Activated T-cell treated with anti-CD3 and anti-CD28 coated beads, Interleukin-2, amount 50 U/mL, for 24 hours (primary cell): ENCODE measurements around the gene MBP.

ENCODE experiments used
- DNase-seq: peaks from one replicate; pipeline ENCODE4 v3.0.0-alpha.2; 2020
- H3K27ac Mint-ChIP-seq: 2 replicates; pipeline ENCODE4 v1.8.0; 2020; ENCODE audit warnings: mild to moderate bottlenecking, mixed read lengths
- H3K27me3 Mint-ChIP-seq: 2 replicates; pipeline ENCODE4 v1.8.0; 2020; ENCODE audit warnings: mixed read lengths
- H3K36me3 Mint-ChIP-seq: 2 replicates; pipeline ENCODE4 v1.8.0; 2020; ENCODE audit warnings: low read depth, mixed read lengths
- H3K4me1 Mint-ChIP-seq: 2 replicates; pipeline ENCODE4 v1.8.0; 2020; ENCODE audit warnings: low read depth, mixed read lengths
- H3K4me3 Mint-ChIP-seq: 2 replicates; pipeline ENCODE4 v1.8.0; 2020; ENCODE audit warnings: mild to moderate bottlenecking, moderate library complexity, mixed read lengths
- H3K9me3 Mint-ChIP-seq: 2 replicates; pipeline ENCODE4 v1.8.0; 2020; ENCODE audit warnings: mixed read lengths

The MBP gene

GRCh38 chr18:77161383-77161782 lies 28.8 kb upstream of the MBP start:
- Mint-ChIP-seq H3K27ac (no peak overlapping the region), H3K4me3 (no peak overlapping the region), H3K9me3 (no peaks in the 10 kb centered on the region), H3K36me3 (no peaks in the 10 kb centered on the region), H3K27me3 (no peaks in the 10 kb centered on the region), H3K4me1 (peaks cover 6% of the 10 kb centered on the region)
- DNase-seq: no peak

GRCh38 chr18:77160515-77160914 lies 27.9 kb upstream of the MBP start:
- H3K27me3 Mint-ChIP-seq: no peaks in the 10 kb centered on the region
- no peaks in the 10 kb centered on the region for H3K9me3 Mint-ChIP-seq
- no peaks in the 10 kb centered on the region for H3K36me3 Mint-ChIP-seq
- no peak for DNase-seq
- H3K4me1 Mint-ChIP-seq: peaks cover 8% of the 10 kb centered on the region
- H3K4me3 Mint-ChIP-seq: no peak overlapping the region
- no peak overlapping the region for H3K27ac Mint-ChIP-seq

GRCh38 chr18:77157312-77157711 lies 24.7 kb upstream of the MBP start:
- DNase-seq: no peak
- Mint-ChIP-seq H3K27ac (no peak overlapping the region), H3K4me3 (no peak overlapping the region), H3K27me3 (no peaks in the 10 kb centered on the region), H3K9me3 (no peaks in the 10 kb centered on the region), H3K36me3 (no peaks in the 10 kb centered on the region), H3K4me1 (peaks cover 12% of the 10 kb centered on the region)

GRCh38 chr18:77155031-77155430 lies 22.4 kb upstream of the MBP start:
- Mint-ChIP-seq H3K4me3 (no peak overlapping the region), H3K9me3 (no peaks in the 10 kb centered on the region), H3K27me3 (no peaks in the 10 kb centered on the region), H3K36me3 (no peaks in the 10 kb centered on the region), H3K27ac (no peak overlapping the region), H3K4me1 (peaks cover 17% of the 10 kb centered on the region)
- no peak for DNase-seq

GRCh38 chr18:77153404-77153803 lies 20.8 kb upstream of the MBP start:
- Mint-ChIP-seq H3K36me3 (no peaks in the 10 kb centered on the region), H3K9me3 (no peaks in the 10 kb centered on the region), H3K4me3 (no peak overlapping the region), H3K27ac (no peak overlapping the region), H3K27me3 (no peaks in the 10 kb centered on the region), H3K4me1 (peaks cover 23% of the 10 kb centered on the region)
- no peak for DNase-seq

- H3K4me3 Mint-ChIP-seq: no peak overlapping the region
Observed at GRCh38 chr18:77151772-77152520, 19.4 kb upstream of the MBP start.

GRCh38 chr18:77151033-77151771 lies 18.6 kb upstream of the MBP start:
- H3K4me1 Mint-ChIP-seq: peaks cover 45% of the 10 kb centered on the region
- no peak overlapping the region for H3K27ac Mint-ChIP-seq
- H3K36me3 Mint-ChIP-seq: no peaks in the 10 kb centered on the region
- no peak for DNase-seq
- no peak overlapping the region for H3K4me3 Mint-ChIP-seq
- H3K9me3 Mint-ChIP-seq: no peaks in the 10 kb centered on the region
- H3K27me3 Mint-ChIP-seq: no peaks in the 10 kb centered on the region

More at GRCh38 chr18:77151772-77152520, 19.4 kb upstream of the MBP start:
- DNase-seq: no peak
- H3K27ac Mint-ChIP-seq: no peak overlapping the region
- peaks cover 38% of the 10 kb centered on the region for H3K4me1 Mint-ChIP-seq
- H3K27me3 Mint-ChIP-seq: no peaks in the 10 kb centered on the region
- H3K9me3 Mint-ChIP-seq: no peaks in the 10 kb centered on the region
- H3K36me3 Mint-ChIP-seq: no peaks in the 10 kb centered on the region

- Mint-ChIP-seq H3K4me3 (no peak overlapping the region), H3K4me1 (peaks cover 46% of the 10 kb centered on the region), H3K27me3 (no peaks in the 10 kb centered on the region), H3K9me3 (no peaks in the 10 kb centered on the region), H3K36me3 (no peaks in the 10 kb centered on the region), H3K27ac (no peak overlapping the region)
- no peak for DNase-seq
Observed at GRCh38 chr18:77150588-77150987, 18.0 kb upstream of the MBP start.

GRCh38 chr18:77148289-77148688 lies 15.7 kb upstream of the MBP start:
- Mint-ChIP-seq H3K4me3 (no peak overlapping the region), H3K9me3 (peaks cover 12% of the 10 kb centered on the region), H3K27ac (peak overlapping the region; percentile 5)

GRCh38 chr18:77147418-77147852 lies 14.9 kb upstream of the MBP start:
- H3K36me3 Mint-ChIP-seq: peaks cover 15% of the 10 kb centered on the region
- peaks cover 20% of the 10 kb centered on the region for H3K9me3 Mint-ChIP-seq
- H3K4me1 Mint-ChIP-seq: peaks cover 55% of the 10 kb centered on the region
- H3K27ac Mint-ChIP-seq: peak overlapping the region; percentile 92
- DNase-seq: peak; percentile 57
- H3K27me3 Mint-ChIP-seq: no peaks in the 10 kb centered on the region
- H3K4me3 Mint-ChIP-seq: no peak overlapping the region

More at GRCh38 chr18:77148289-77148688, 15.7 kb upstream of the MBP start:
- Mint-ChIP-seq H3K27me3 (no peaks in the 10 kb centered on the region), H3K36me3 (peaks cover 9% of the 10 kb centered on the region), H3K4me1 (peaks cover 55% of the 10 kb centered on the region)
- no peak for DNase-seq

GRCh38 chr18:77146249-77147080 lies 13.9 kb upstream of the MBP start:
- no peaks in the 10 kb centered on the region for H3K27me3 Mint-ChIP-seq
- peak overlapping the region; percentile 62 for H3K27ac Mint-ChIP-seq
- H3K9me3 Mint-ChIP-seq: peaks cover 26% of the 10 kb centered on the region
- H3K4me1 Mint-ChIP-seq: peaks cover 58% of the 10 kb centered on the region
- H3K36me3 Mint-ChIP-seq: peaks cover 19% of the 10 kb centered on the region
- no peak overlapping the region for H3K4me3 Mint-ChIP-seq
- DNase-seq: no peak

- no peak overlapping the region for H3K27ac Mint-ChIP-seq
- peaks cover 19% of the 10 kb centered on the region for H3K36me3 Mint-ChIP-seq
- H3K27me3 Mint-ChIP-seq: no peaks in the 10 kb centered on the region
- DNase-seq: no peak
- H3K9me3 Mint-ChIP-seq: peaks cover 26% of the 10 kb centered on the region
- H3K4me1 Mint-ChIP-seq: peaks cover 58% of the 10 kb centered on the region
- no peak overlapping the region for H3K4me3 Mint-ChIP-seq
Observed at GRCh38 chr18:77145364-77145901, 12.8 kb upstream of the MBP start.

- Mint-ChIP-seq H3K9me3 (peaks cover 26% of the 10 kb centered on the region), H3K4me3 (no peak overlapping the region), H3K27me3 (no peaks in the 10 kb centered on the region), H3K4me1 (peaks cover 67% of the 10 kb centered on the region), H3K27ac (no peak overlapping the region), H3K36me3 (peaks cover 19% of the 10 kb centered on the region)
- no peak for DNase-seq
Observed at GRCh38 chr18:77144451-77145118, 12.0 kb upstream of the MBP start.

- no peak for DNase-seq
- Mint-ChIP-seq H3K27ac (no peak overlapping the region), H3K27me3 (no peaks in the 10 kb centered on the region), H3K9me3 (peaks cover 26% of the 10 kb centered on the region), H3K4me3 (no peak overlapping the region), H3K4me1 (peaks cover 66% of the 10 kb centered on the region), H3K36me3 (peaks cover 19% of the 10 kb centered on the region)
Observed at GRCh38 chr18:77144046-77144445, 11.5 kb upstream of the MBP start.
